Measurements from ENCODE around the gene CYTH3. TPM values are rescaled to one million over a fixed set of nuclear protein-coding genes. Genes with fewer than 3 reads are reported as not detected.

CYTH3 gene
- total and polyA plus RNA-seq, 2 of the 13 experiments (the other 11 are each of a cell fraction or from before 2014, with no cell fraction given): 3.1 to 3.8 TPM

DNA sequence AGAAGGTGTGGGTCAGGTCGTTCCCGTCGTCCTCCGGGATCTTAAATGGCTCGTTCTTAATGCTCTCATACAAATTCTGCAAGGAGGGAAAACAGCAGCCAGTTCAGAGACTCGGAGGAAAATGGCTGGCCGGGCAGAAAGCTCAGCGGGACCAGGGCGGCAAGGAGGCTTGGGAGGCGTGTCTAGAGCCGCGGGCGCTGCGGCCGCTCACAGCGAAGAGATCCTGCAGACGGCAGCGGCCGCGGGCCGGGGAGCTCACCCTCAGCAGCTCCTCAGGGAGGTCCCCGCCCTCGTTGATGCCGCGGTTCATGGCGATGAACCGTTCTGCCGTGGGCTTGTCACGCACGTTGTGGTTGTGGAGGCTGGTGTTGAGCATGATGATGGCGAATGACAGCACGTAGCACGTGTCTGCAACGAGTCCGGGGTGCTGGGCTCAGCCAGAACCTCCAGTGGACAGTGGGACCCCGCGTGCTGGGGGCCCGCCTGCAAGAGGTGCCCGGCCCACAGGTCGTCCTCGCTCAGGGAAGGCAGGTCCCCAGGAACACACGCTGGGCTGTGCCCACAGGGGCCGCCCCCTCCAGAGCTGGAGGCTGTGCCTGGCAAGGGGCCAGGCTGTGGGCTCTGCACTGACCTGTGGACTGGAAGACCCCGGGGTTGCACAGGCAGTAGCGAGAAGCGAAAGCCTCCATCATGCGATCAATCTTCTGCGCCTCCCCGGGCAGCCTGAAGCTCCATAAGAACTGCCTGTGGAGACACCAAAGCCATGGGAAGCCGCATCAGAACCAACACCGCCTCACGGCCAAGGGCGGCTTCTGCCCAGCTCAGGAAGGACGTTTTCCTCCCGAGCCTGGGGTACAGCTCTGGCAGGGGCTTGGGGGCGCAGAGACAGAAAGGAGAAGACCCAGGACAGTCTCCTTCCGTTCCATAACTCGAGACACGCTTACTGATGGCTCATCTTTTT is 101.6 kb downstream of the CYTH3 start:
- in situ Hi-C loops (cut with HindIII; ENCODE audit: extremely low pct_ligation_motif_present, low pct_unique_long_range_greater_than_20kb) (no loop called here), intact Hi-C loops (cut with micrococcal nuclease; ENCODE audit: unreplicated experiment) (no loop called here)
- Histone ChIP-seq H3K27ac (ENCODE audit: extremely low read length, insufficient read depth, low read length) (no peak overlapping the region), H3K36me3 (replicated peaks in 1 of 2; ENCODE audit: control insufficient read depth in 1 of 2, insufficient read depth in 2 of 2, low read length in 2 of 2) (no peaks in the 10 kb centered on the region), H3K4me1 (ENCODE audit: insufficient read depth, low read length) (peaks cover 21% of the 10 kb centered on the region), H3K9ac (ENCODE audit: insufficient read depth, low read depth, low read length) (no peak overlapping the region), H3K9me3 (ENCODE audit: low read length) (no peaks in the 10 kb centered on the region), H4K20me1 (ENCODE audit: insufficient read depth, low read length) (no peaks in the 10 kb centered on the region), H3K79me2 (ENCODE audit: insufficient read depth, low read length) (no peaks in the 10 kb centered on the region), H3K4me2 (ENCODE audit: low read depth, low read length) (no peak overlapping the region), H3K27me3 (ENCODE audit: control insufficient read depth in 1 of 2, insufficient read depth in 2 of 2, low read length in 2 of 2) (no peaks in the 10 kb centered on the region), H3K4me3 (replicated peaks in 1 of 3; ENCODE audit: insufficient read depth in 1 of 3, low read depth in 2 of 3, low read length in 3 of 3) (no peak overlapping the region), H2AFZ (ENCODE audit: low read length) (no peak overlapping the region)
- ChIA-PET CTCF (ENCODE audit: low intra/inter-chr PET ratio, low total read pairs) (no interaction called here), POLR2A (no interaction called here)
- FAIRE-seq (no peak), ATAC-seq (no peak), DNase-seq (ENCODE audit: low spot score) (no peak)
- WGBS (ENCODE audit: low lambda C conversion rate): 92% methylated on average over 40 of the region's 59 CpGs
- no TSS peak for BruUV-seq (replicated peaks)
- TF ChIP-seq ZNF446 (CRISPR knock-in tag; IDR thresholded peaks at IDR 0.05) (no peak), NBN (conservative IDR thresholded peaks at IDR 0.05) (no peak), BATF2 (CRISPR knock-in tag; IDR thresholded peaks at IDR 0.05) (no peak), CC2D1A (CRISPR knock-in tag; IDR thresholded peaks at IDR 0.05) (no peak), ZNF709 (CRISPR knock-in tag; IDR thresholded peaks at IDR 0.05) (no peak)

DNA sequence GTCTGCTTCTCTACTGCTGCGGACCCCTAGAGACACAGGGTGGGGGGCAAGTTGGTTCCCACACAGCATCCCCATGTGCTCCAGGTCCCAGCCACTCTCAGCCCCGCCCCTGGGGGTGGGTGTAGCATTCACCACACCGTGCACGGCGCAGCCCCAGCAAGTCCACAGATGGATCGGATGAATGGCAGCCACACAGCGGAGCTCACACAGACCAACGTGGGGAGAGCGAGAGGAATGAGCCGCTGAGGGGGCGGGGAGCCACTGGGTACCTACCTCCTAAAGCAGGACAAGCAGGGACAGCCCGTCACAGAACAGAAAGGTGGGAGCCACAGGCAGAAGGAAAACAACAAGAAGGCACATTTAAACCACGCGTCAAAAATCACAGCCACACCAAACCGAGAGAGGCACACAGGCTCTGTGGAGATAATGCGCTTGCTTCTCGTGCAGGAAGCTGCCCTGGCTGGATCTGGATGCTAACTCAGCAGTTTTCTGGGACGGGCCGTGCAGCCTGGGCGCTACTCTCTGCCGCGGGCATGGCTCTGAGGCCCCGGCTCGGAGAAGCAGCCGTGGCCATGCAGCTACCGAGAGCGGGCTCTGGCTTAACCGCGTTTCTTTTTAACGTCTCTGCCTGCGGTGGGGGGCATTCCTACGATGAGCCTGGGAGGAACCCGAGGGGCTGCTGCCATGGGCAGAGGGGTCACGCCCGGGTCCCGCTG is 102.5 kb downstream of the CYTH3 start:
- Histone ChIP-seq H4K20me1 (ENCODE audit: insufficient read depth, low read length) (no peaks in the 10 kb centered on the region), H3K27ac (ENCODE audit: extremely low read length, insufficient read depth, low read length) (no peak overlapping the region), H3K27me3 (ENCODE audit: control insufficient read depth in 1 of 2, insufficient read depth in 2 of 2, low read length in 2 of 2) (no peaks in the 10 kb centered on the region), H3K4me3 (replicated peaks in 1 of 3; ENCODE audit: insufficient read depth in 1 of 3, low read depth in 2 of 3, low read length in 3 of 3) (no peak overlapping the region), H3K36me3 (replicated peaks in 1 of 2; ENCODE audit: control insufficient read depth in 1 of 2, insufficient read depth in 2 of 2, low read length in 2 of 2) (no peaks in the 10 kb centered on the region), H3K4me2 (ENCODE audit: low read depth, low read length) (no peak overlapping the region), H3K4me1 (ENCODE audit: insufficient read depth, low read length) (peaks cover 21% of the 10 kb centered on the region), H3K9ac (ENCODE audit: insufficient read depth, low read depth, low read length) (no peak overlapping the region), H3K9me3 (ENCODE audit: low read length) (no peaks in the 10 kb centered on the region), H2AFZ (ENCODE audit: low read length) (no peak overlapping the region), H3K79me2 (ENCODE audit: insufficient read depth, low read length) (no peaks in the 10 kb centered on the region)
- intact Hi-C loops (cut with micrococcal nuclease; ENCODE audit: unreplicated experiment): no loop called here
- WGBS (ENCODE audit: low lambda C conversion rate): 94% methylated on average over 22 of the region's 36 CpGs
- in situ Hi-C loops (cut with HindIII; ENCODE audit: extremely low pct_ligation_motif_present, low pct_unique_long_range_greater_than_20kb): loop anchor here (10.0 kb wide), 1 partner anchor 265 kb away; no protein-coding TSS in a partner anchor
- no TSS peak for BruUV-seq (replicated peaks)
- FAIRE-seq (no peak), DNase-seq (ENCODE audit: low spot score) (no peak), ATAC-seq (no peak)
- CTCF ChIA-PET (ENCODE audit: low intra/inter-chr PET ratio, low total read pairs): no interaction called here
- POLR2A ChIA-PET: no interaction called here
- TF ChIP-seq, protein P1, sequence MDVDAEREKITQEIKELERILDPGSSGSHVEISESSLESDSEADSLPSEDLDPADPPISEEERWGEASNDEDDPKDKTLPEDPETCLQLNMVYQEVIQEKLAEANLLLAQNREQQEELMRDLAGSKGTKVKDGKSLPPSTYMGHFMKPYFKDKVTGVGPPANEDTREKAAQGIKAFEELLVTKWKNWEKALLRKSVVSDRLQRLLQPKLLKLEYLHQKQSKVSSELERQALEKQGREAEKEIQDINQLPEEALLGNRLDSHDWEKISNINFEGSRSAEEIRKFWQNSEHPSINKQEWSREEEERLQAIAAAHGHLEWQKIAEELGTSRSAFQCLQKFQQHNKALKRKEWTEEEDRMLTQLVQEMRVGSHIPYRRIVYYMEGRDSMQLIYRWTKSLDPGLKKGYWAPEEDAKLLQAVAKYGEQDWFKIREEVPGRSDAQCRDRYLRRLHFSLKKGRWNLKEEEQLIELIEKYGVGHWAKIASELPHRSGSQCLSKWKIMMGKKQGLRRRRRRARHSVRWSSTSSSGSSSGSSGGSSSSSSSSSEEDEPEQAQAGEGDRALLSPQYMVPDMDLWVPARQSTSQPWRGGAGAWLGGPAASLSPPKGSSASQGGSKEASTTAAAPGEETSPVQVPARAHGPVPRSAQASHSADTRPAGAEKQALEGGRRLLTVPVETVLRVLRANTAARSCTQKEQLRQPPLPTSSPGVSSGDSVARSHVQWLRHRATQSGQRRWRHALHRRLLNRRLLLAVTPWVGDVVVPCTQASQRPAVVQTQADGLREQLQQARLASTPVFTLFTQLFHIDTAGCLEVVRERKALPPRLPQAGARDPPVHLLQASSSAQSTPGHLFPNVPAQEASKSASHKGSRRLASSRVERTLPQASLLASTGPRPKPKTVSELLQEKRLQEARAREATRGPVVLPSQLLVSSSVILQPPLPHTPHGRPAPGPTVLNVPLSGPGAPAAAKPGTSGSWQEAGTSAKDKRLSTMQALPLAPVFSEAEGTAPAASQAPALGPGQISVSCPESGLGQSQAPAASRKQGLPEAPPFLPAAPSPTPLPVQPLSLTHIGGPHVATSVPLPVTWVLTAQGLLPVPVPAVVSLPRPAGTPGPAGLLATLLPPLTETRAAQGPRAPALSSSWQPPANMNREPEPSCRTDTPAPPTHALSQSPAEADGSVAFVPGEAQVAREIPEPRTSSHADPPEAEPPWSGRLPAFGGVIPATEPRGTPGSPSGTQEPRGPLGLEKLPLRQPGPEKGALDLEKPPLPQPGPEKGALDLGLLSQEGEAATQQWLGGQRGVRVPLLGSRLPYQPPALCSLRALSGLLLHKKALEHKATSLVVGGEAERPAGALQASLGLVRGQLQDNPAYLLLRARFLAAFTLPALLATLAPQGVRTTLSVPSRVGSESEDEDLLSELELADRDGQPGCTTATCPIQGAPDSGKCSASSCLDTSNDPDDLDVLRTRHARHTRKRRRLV (CRISPR knock-in tag; IDR thresholded peaks at IDR 0.05): no peak
- TF ChIP-seq MAFK (conservative IDR thresholded peaks at IDR 0.05 in 1 of 2, IDR thresholded peaks at IDR 0.05 in 1 of 2; ENCODE audit: low read length in 2 of 2) (peak; percentile 92 to 93), MAFF (IDR thresholded peaks at IDR 0.05; ENCODE audit: low read depth, low read length) (peak; percentile 82), GTF2F1 (IDR thresholded peaks at IDR 0.05; ENCODE audit: low read length) (no peak)
